ENCODE measurements around the gene ERC2. TPM values are rescaled to one million over a fixed set of nuclear protein-coding genes. Genes with fewer than 3 reads are reported as not detected.

The ERC2 gene
- total RNA-seq, 1 donor from 2014 or later, result 1.5 TPM

GRCh38 chr3:56294286-56294685 is 174.0 kb downstream of the ERC2 start:
- Histone ChIP-seq H3K9me3 (no peaks in the 10 kb centered on the region), H3K27ac (no peak overlapping the region), H3K4me3 (no peak overlapping the region), H3K4me1 (no peaks in the 10 kb centered on the region), H3K27me3 (ENCODE audit: low read depth) (no peaks in the 10 kb centered on the region), H3K36me3 (no peaks in the 10 kb centered on the region)
- TF ChIP-seq CTCF (IDR thresholded peaks at IDR 0.05), result no peak
- DNase-seq, result no peak
- no peak for ATAC-seq
- intact Hi-C loops (cut with DNase I), result no loop called here

GRCh38 chr3:56291953-56292352 is 176.3 kb downstream of the ERC2 start:
- H3K4me3 ChIP-seq, result no peak overlapping the region
- intact Hi-C loops (cut with DNase I), result no loop called here

GRCh38 chr3:56291244-56291680 is 177.0 kb downstream of the ERC2 start:
- Histone ChIP-seq H3K27ac (no peak overlapping the region), H3K4me3 (no peak overlapping the region), H3K9me3 (no peaks in the 10 kb centered on the region), H3K36me3 (no peaks in the 10 kb centered on the region), H3K4me1 (no peaks in the 10 kb centered on the region), H3K27me3 (ENCODE audit: low read depth) (no peaks in the 10 kb centered on the region)
- ATAC-seq, result no peak
- DNase-seq, result no peak
- no peak for TF ChIP-seq CTCF (IDR thresholded peaks at IDR 0.05)
- intact Hi-C loops (cut with DNase I), result no loop called here

More at GRCh38 chr3:56291953-56292352, 176.3 kb downstream of the ERC2 start:
- ATAC-seq (no peak), DNase-seq (no peak)
- no peaks in the 10 kb centered on the region for H3K36me3 ChIP-seq
- no peaks in the 10 kb centered on the region for H3K4me1 ChIP-seq
- no peak overlapping the region for H3K27ac ChIP-seq
- TF ChIP-seq CTCF (IDR thresholded peaks at IDR 0.05), result no peak
- no peaks in the 10 kb centered on the region for H3K27me3 ChIP-seq (ENCODE audit: low read depth)
- no peaks in the 10 kb centered on the region for H3K9me3 ChIP-seq

GRCh38 chr3:56290374-56290773 is 177.9 kb downstream of the ERC2 start:
- DNase-seq (no peak), ATAC-seq (no peak)
- TF ChIP-seq CTCF (IDR thresholded peaks at IDR 0.05), result no peak
- no peaks in the 10 kb centered on the region for H3K27me3 ChIP-seq (ENCODE audit: low read depth)
- intact Hi-C loops (cut with DNase I), result no loop called here
- H3K4me3 ChIP-seq, result no peak overlapping the region
- no peak overlapping the region for H3K27ac ChIP-seq
- no peaks in the 10 kb centered on the region for H3K9me3 ChIP-seq
- no peaks in the 10 kb centered on the region for H3K36me3 ChIP-seq
- no peaks in the 10 kb centered on the region for H3K4me1 ChIP-seq

GRCh38 chr3:56288258-56288657 is 180.0 kb downstream of the ERC2 start:
- H3K9me3 ChIP-seq, result no peaks in the 10 kb centered on the region
- no peak for TF ChIP-seq CTCF (IDR thresholded peaks at IDR 0.05)
- ATAC-seq (no peak), DNase-seq (no peak)
- H3K4me1 ChIP-seq, result no peaks in the 10 kb centered on the region
- intact Hi-C loops (cut with DNase I), result no loop called here
- H3K36me3 ChIP-seq, result no peaks in the 10 kb centered on the region
- H3K27me3 ChIP-seq (ENCODE audit: low read depth), result no peaks in the 10 kb centered on the region
- H3K4me3 ChIP-seq, result no peak overlapping the region
- H3K27ac ChIP-seq, result no peak overlapping the region

- no peak overlapping the region for H3K27ac ChIP-seq
- no peak for TF ChIP-seq CTCF (IDR thresholded peaks at IDR 0.05)
- ATAC-seq (no peak), DNase-seq (no peak)
- no peaks in the 10 kb centered on the region for H3K9me3 ChIP-seq
- no peaks in the 10 kb centered on the region for H3K27me3 ChIP-seq (ENCODE audit: low read depth)
- intact Hi-C loops (cut with DNase I), result no loop called here
- H3K36me3 ChIP-seq, result no peaks in the 10 kb centered on the region
- H3K4me1 ChIP-seq, result no peaks in the 10 kb centered on the region
- no peak overlapping the region for H3K4me3 ChIP-seq
These were observed 185.9 kb downstream of the ERC2 start for GRCh38 chr3:56282341-56282740.

Data from lower lobe of right lung (tissue), 2 donors.